ENCODE results near the gene TMPRSS9.

Gene TMPRSS9

DNA sequence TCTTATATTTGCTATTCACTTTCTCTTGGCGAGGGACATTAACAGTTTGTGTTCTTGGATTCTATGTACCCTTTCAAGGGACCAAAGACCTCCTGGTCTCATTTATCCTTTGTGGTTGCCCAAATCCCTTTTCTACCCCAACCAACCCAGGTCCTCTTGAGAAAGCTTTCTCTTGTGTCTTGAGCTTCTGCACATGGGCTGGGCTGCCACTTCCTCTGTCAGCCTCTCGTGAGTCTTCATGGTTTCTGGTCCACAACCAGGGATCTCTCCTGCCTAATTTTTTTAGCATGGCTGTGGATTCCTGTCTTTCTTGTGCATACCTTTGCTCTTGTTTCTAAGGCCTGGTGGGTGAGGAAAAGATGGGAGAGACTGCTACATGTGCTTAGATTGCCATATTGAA, 52.4 kb downstream of the TMPRSS9 start:
- Histone ChIP-seq H4K20me1 (ENCODE audit: insufficient read depth, low read length, poor library complexity, severe bottlenecking) (no peaks in the 10 kb centered on the region), H3K9me3 (ENCODE audit: insufficient read depth, low read depth, low read length) (no peaks in the 10 kb centered on the region), H3K4me1 (ENCODE audit: insufficient read depth, low read length, poor library complexity, severe bottlenecking) (no peaks in the 10 kb centered on the region), H3K9ac (ENCODE audit: low read depth, low read length, poor library complexity, severe bottlenecking) (no peak overlapping the region), H3K4me2 (ENCODE audit: low read depth, low read length, poor library complexity, severe bottlenecking) (no peak overlapping the region), H2AFZ (ENCODE audit: low read length) (no peak overlapping the region), H3K27me3 (ENCODE audit: insufficient read depth, low read length, poor library complexity, severe bottlenecking) (no peaks in the 10 kb centered on the region), H3K36me3 (ENCODE audit: insufficient read depth, low read length) (no peaks in the 10 kb centered on the region), H3K9me2 (replicated peaks; ENCODE audit: low read depth, low read length) (no peaks in the 10 kb centered on the region), H3F3A (ENCODE audit: low read depth) (no peaks in the 10 kb centered on the region), H3K4me3 (ENCODE audit: low read length, poor library complexity, severe bottlenecking) (no peak overlapping the region), H3K79me2 (ENCODE audit: insufficient read depth, low read length) (no peaks in the 10 kb centered on the region)
- TF ChIP-seq, protein P1, sequence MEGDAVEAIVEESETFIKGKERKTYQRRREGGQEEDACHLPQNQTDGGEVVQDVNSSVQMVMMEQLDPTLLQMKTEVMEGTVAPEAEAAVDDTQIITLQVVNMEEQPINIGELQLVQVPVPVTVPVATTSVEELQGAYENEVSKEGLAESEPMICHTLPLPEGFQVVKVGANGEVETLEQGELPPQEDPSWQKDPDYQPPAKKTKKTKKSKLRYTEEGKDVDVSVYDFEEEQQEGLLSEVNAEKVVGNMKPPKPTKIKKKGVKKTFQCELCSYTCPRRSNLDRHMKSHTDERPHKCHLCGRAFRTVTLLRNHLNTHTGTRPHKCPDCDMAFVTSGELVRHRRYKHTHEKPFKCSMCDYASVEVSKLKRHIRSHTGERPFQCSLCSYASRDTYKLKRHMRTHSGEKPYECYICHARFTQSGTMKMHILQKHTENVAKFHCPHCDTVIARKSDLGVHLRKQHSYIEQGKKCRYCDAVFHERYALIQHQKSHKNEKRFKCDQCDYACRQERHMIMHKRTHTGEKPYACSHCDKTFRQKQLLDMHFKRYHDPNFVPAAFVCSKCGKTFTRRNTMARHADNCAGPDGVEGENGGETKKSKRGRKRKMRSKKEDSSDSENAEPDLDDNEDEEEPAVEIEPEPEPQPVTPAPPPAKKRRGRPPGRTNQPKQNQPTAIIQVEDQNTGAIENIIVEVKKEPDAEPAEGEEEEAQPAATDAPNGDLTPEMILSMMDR (conservative IDR thresholded peaks at IDR 0.05; ENCODE audit: low read length), result no peak
- no peak for TF ChIP-seq EZH2phosphoT487 (IDR thresholded peaks at IDR 0.05; ENCODE audit: borderline replicate concordance)

DNA sequence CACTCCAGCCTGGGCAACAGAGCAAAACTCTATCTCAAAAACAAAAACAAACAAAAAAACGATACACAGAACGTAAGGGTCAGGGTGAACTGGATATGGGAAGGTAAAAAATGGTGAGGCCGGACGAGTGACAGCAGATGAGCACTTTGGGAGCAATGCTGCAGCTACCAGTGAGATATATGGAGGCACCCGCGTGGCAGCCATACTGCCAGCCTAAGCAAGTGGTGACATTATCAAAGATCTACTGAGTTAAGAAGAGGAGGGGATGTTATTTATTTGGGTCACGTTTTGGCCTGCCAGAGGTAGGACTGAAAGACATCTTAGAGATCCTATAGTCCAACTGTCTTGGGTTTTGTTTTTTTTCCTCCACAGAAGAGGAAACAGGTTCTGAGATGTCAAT, 53.1 kb downstream of the TMPRSS9 start:
- no peaks in the 10 kb centered on the region for H3K27me3 ChIP-seq (ENCODE audit: insufficient read depth, low read length, poor library complexity, severe bottlenecking)
- TF ChIP-seq, protein P1 (conservative IDR thresholded peaks at IDR 0.05; ENCODE audit: low read length), result no peak
- TF ChIP-seq EZH2phosphoT487 (IDR thresholded peaks at IDR 0.05; ENCODE audit: borderline replicate concordance), result no peak
- H3K4me2 ChIP-seq (ENCODE audit: low read depth, low read length, poor library complexity, severe bottlenecking), result no peak overlapping the region
- no peak overlapping the region for H3K9ac ChIP-seq (ENCODE audit: low read depth, low read length, poor library complexity, severe bottlenecking)
- no peaks in the 10 kb centered on the region for H3K36me3 ChIP-seq (ENCODE audit: insufficient read depth, low read length)
- no peaks in the 10 kb centered on the region for H3K9me2 ChIP-seq (replicated peaks; ENCODE audit: low read depth, low read length)
- H3K4me1 ChIP-seq (ENCODE audit: insufficient read depth, low read length, poor library complexity, severe bottlenecking), result no peaks in the 10 kb centered on the region
- no peaks in the 10 kb centered on the region for H4K20me1 ChIP-seq (ENCODE audit: insufficient read depth, low read length, poor library complexity, severe bottlenecking)
- H3F3A ChIP-seq (ENCODE audit: low read depth), result no peaks in the 10 kb centered on the region
- H3K9me3 ChIP-seq (ENCODE audit: insufficient read depth, low read depth, low read length), result no peaks in the 10 kb centered on the region
- no peak overlapping the region for H2AFZ ChIP-seq (ENCODE audit: low read length)
- no peak overlapping the region for H3K4me3 ChIP-seq (ENCODE audit: low read length, poor library complexity, severe bottlenecking)
- no peaks in the 10 kb centered on the region for H3K79me2 ChIP-seq (ENCODE audit: insufficient read depth, low read length)

DNA sequence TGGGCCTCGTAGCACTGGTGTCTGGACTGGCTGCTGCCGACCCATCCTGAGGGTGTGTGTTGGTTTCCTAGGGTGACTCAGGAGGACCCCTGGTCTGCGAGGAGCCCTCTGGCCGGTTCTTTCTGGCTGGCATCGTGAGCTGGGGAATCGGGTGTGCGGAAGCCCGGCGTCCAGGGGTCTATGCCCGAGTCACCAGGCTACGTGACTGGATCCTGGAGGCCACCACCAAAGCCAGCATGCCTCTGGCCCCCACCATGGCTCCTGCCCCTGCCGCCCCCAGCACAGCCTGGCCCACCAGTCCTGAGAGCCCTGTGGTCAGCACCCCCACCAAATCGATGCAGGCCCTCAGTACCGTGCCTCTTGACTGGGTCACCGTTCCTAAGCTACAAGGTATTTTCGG, 53.6 kb downstream of the TMPRSS9 start:
- H3F3A ChIP-seq (ENCODE audit: low read depth), result no peaks in the 10 kb centered on the region
- H2AFZ ChIP-seq (ENCODE audit: low read length), result no peak overlapping the region
- no peaks in the 10 kb centered on the region for H4K20me1 ChIP-seq (ENCODE audit: insufficient read depth, low read length, poor library complexity, severe bottlenecking)
- no peaks in the 10 kb centered on the region for H3K9me2 ChIP-seq (replicated peaks; ENCODE audit: low read depth, low read length)
- H3K4me1 ChIP-seq (ENCODE audit: insufficient read depth, low read length, poor library complexity, severe bottlenecking), result no peaks in the 10 kb centered on the region
- no peak overlapping the region for H3K4me2 ChIP-seq (ENCODE audit: low read depth, low read length, poor library complexity, severe bottlenecking)
- no peaks in the 10 kb centered on the region for H3K36me3 ChIP-seq (ENCODE audit: insufficient read depth, low read length)
- no peaks in the 10 kb centered on the region for H3K79me2 ChIP-seq (ENCODE audit: insufficient read depth, low read length)
- TF ChIP-seq, protein P1 (conservative IDR thresholded peaks at IDR 0.05; ENCODE audit: low read length), result no peak
- H3K9ac ChIP-seq (ENCODE audit: low read depth, low read length, poor library complexity, severe bottlenecking), result no peak overlapping the region
- no peaks in the 10 kb centered on the region for H3K9me3 ChIP-seq (ENCODE audit: insufficient read depth, low read depth, low read length)
- H3K27me3 ChIP-seq (ENCODE audit: insufficient read depth, low read length, poor library complexity, severe bottlenecking), result no peaks in the 10 kb centered on the region
- no peak overlapping the region for H3K4me3 ChIP-seq (ENCODE audit: low read length, poor library complexity, severe bottlenecking)
